Measurements from ENCODE around the gene C20orf204. TPM values are rescaled to one million over a fixed set of nuclear protein-coding genes. Genes with fewer than 3 reads are reported as not detected.

C20orf204 gene
- total RNA-seq, 1 experiment from 2014 or later = not detected

GRCh38 chr20:64025101-64025825 is 10.7 kb upstream of the C20orf204 start:
- in situ Hi-C loops (cut with HindIII; ENCODE audit: low pct_unique_long_range_greater_than_20kb, low sequenced_read_pairs) = no loop called here
- DNase-seq (ENCODE audit: low read depth) = no peak

- no peak for DNase-seq (ENCODE audit: low read depth)
- in situ Hi-C loops (cut with HindIII; ENCODE audit: low pct_unique_long_range_greater_than_20kb, low sequenced_read_pairs) = no loop called here
Observed at GRCh38 chr20:64025826-64026412, 10.1 kb upstream of the C20orf204 start.

GRCh38 chr20:64027981-64028685 is 7.8 kb upstream of the C20orf204 start:
- in situ Hi-C loops (cut with HindIII; ENCODE audit: low pct_unique_long_range_greater_than_20kb, low sequenced_read_pairs) = no loop called here
- DNase-seq (ENCODE audit: low read depth) = no peak

GRCh38 chr20:64029293-64030117 is 6.5 kb upstream of the C20orf204 start:
- in situ Hi-C loops (cut with HindIII; ENCODE audit: low pct_unique_long_range_greater_than_20kb, low sequenced_read_pairs) = no loop called here
- no peak for DNase-seq (ENCODE audit: low read depth)

GRCh38 chr20:64030371-64031134 is 5.4 kb upstream of the C20orf204 start:
- no peak for DNase-seq (ENCODE audit: low read depth)
- in situ Hi-C loops (cut with HindIII; ENCODE audit: low pct_unique_long_range_greater_than_20kb, low sequenced_read_pairs) = no loop called here

GRCh38 chr20:64031822-64032314 is 4.1 kb upstream of the C20orf204 start:
- in situ Hi-C loops (cut with HindIII; ENCODE audit: low pct_unique_long_range_greater_than_20kb, low sequenced_read_pairs) = no loop called here
- no peak for DNase-seq (ENCODE audit: low read depth)

GRCh38 chr20:64032706-64033624 is 3.0 kb upstream of the C20orf204 start:
- in situ Hi-C loops (cut with HindIII; ENCODE audit: low pct_unique_long_range_greater_than_20kb, low sequenced_read_pairs) = no loop called here
- no peak for DNase-seq (ENCODE audit: low read depth)

- in situ Hi-C loops (cut with HindIII; ENCODE audit: low pct_unique_long_range_greater_than_20kb, low sequenced_read_pairs) = no loop called here
- DNase-seq (ENCODE audit: low read depth) = no peak
Observed at GRCh38 chr20:64033981-64034493, 1.9 kb upstream of the C20orf204 start.

GRCh38 chr20:64035066-64035932 is 683 bp upstream of the C20orf204 start:
- in situ Hi-C loops (cut with HindIII; ENCODE audit: low pct_unique_long_range_greater_than_20kb, low sequenced_read_pairs) = no loop called here
- DNase-seq (ENCODE audit: low read depth) = no peak

- no peak for DNase-seq (ENCODE audit: low read depth)
- in situ Hi-C loops (cut with HindIII; ENCODE audit: low pct_unique_long_range_greater_than_20kb, low sequenced_read_pairs) = no loop called here
Observed at GRCh38 chr20:64036346-64037198, 590 bp downstream of the C20orf204 start.

GRCh38 chr20:64037199-64037497 is 1.2 kb downstream of the C20orf204 start:
- in situ Hi-C loops (cut with HindIII; ENCODE audit: low pct_unique_long_range_greater_than_20kb, low sequenced_read_pairs) = no loop called here
- no peak for DNase-seq (ENCODE audit: low read depth)

- DNase-seq (ENCODE audit: low read depth) = no peak
- in situ Hi-C loops (cut with HindIII; ENCODE audit: low pct_unique_long_range_greater_than_20kb, low sequenced_read_pairs) = no loop called here
Observed at GRCh38 chr20:64037498-64038213, 1.7 kb downstream of the C20orf204 start.

- no peak for DNase-seq (ENCODE audit: low read depth)
- in situ Hi-C loops (cut with HindIII; ENCODE audit: low pct_unique_long_range_greater_than_20kb, low sequenced_read_pairs) = no loop called here
Observed at GRCh38 chr20:64038224-64038564, 2.2 kb downstream of the C20orf204 start.

GRCh38 chr20:64038565-64039292 is 2.7 kb downstream of the C20orf204 start:
- peak; percentile 89 for DNase-seq (ENCODE audit: low read depth)
- in situ Hi-C loops (cut with HindIII; ENCODE audit: low pct_unique_long_range_greater_than_20kb, low sequenced_read_pairs) = no loop called here

Measured in Caki2 (cell line).